GM12864 (cell line): ENCODE data around the gene DMRTC2.

Source experiments
- DNase-seq: peaks from one replicate; pipeline ENCODE4 v3.0.0-alpha.2; 2011; ENCODE audit warnings: low read depth
- H3K4me3 ChIP-seq: 2 replicates; pipeline ENCODE4 v1.5.1; 2011; ENCODE audit warnings: mild to moderate bottlenecking, low read depth, low read length, control low read depth
- CTCF ChIP-seq: IDR thresholded peaks from 2 replicates; pipeline ENCODE4 v1.5.1; 2011; ENCODE audit warnings: low read depth, mild to moderate bottlenecking, moderate library complexity, low read length, control low read depth, inconsistent platforms; ENCODE audit errors: missing control alignments

DMRTC2 gene

GRCh38 chr19:41804336-41804735, 40.5 kb upstream of the DMRTC2 start:
- H3K4me3 ChIP-seq: no peak overlapping the region
- no peak for DNase-seq

GRCh38 chr19:41807176-41807575, 37.7 kb upstream of the DMRTC2 start:
- no peak overlapping the region for H3K4me3 ChIP-seq
- no peak for TF ChIP-seq CTCF
- no peak for DNase-seq

More at GRCh38 chr19:41804336-41804735, 40.5 kb upstream of the DMRTC2 start:
- TF ChIP-seq CTCF: no peak

GRCh38 chr19:41808663-41809566, 35.9 kb upstream of the DMRTC2 start:
- no peak overlapping the region for H3K4me3 ChIP-seq
- TF ChIP-seq CTCF: no peak
- no peak for DNase-seq

GRCh38 chr19:41810301-41810700, 34.5 kb upstream of the DMRTC2 start:
- H3K4me3 ChIP-seq: no peak overlapping the region
- TF ChIP-seq CTCF: no peak
- no peak for DNase-seq

- DNase-seq: no peak
- TF ChIP-seq CTCF: no peak
- no peak overlapping the region for H3K4me3 ChIP-seq
These were observed 33.8 kb upstream of the DMRTC2 start for GRCh38 chr19:41811036-41811435.

- H3K4me3 ChIP-seq: no peak overlapping the region
- TF ChIP-seq CTCF: no peak
- no peak for DNase-seq
These were observed 32.9 kb upstream of the DMRTC2 start for GRCh38 chr19:41811981-41812380.

GRCh38 chr19:41813911-41814310, 30.9 kb upstream of the DMRTC2 start:
- no peak overlapping the region for H3K4me3 ChIP-seq
- DNase-seq: no peak
- no peak for TF ChIP-seq CTCF
